A673 (cell line): Measurements from ENCODE around the gene SLCO1B3.
"Not testable (repeated sequence)": the region's sequence is repeated elsewhere in the genome, so short reads cannot be mapped to it uniquely, and the experiment has no call there.

Experiments
- EZH2 ChIP-seq: fragments of 200-600 bp; sonication (generic); IDR thresholded peaks from 2 replicates; pipeline ENCODE4 v1.6.1; 2017; ENCODE audit warnings: borderline replicate concordance, low read depth, mild to moderate bottlenecking, mixed read lengths, antibody characterized with exemption, low read length; ENCODE audit not compliant: poor library complexity, severe bottlenecking
- TF ChIP-seq, protein P1 (sequence below): fragments of 300-800, 200-600 bp; sonication (generic); conservative IDR thresholded peaks from 2 replicates; pipeline ENCODE4 v1.5.1; 2017; ENCODE audit warnings: low read depth, mild to moderate bottlenecking, antibody characterized with exemption, low read length, moderate library complexity, mixed read lengths

DNA sequence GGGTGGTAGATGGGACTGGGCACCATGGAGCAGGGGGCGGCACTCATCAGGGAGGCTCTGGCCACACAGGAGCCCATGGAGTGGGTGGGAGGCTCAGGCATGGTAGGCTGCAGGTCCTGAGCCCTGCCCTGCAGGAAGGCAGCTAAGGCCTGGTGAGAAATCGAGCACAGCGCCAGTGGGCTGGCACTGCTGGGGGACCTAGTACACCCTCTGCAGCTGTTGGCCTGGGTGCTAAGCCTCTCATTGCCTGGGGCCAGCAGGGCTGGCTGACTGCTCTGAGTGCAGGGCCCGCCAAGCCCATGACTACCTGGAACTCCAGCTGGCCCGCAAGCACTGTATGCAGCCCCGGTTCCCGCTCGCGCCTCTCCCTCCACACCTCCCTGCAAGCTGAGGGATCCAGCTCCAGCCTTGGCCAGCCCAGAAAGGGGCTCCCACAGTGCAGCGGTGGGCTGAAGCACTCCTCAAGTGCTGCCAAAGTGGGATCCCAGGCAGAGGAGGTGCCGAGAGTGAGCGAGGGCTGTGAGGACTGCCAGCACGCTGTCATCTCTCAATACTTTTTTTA is 26.6 kb upstream of the SLCO1B3 start:
- TF ChIP-seq, protein P1, sequence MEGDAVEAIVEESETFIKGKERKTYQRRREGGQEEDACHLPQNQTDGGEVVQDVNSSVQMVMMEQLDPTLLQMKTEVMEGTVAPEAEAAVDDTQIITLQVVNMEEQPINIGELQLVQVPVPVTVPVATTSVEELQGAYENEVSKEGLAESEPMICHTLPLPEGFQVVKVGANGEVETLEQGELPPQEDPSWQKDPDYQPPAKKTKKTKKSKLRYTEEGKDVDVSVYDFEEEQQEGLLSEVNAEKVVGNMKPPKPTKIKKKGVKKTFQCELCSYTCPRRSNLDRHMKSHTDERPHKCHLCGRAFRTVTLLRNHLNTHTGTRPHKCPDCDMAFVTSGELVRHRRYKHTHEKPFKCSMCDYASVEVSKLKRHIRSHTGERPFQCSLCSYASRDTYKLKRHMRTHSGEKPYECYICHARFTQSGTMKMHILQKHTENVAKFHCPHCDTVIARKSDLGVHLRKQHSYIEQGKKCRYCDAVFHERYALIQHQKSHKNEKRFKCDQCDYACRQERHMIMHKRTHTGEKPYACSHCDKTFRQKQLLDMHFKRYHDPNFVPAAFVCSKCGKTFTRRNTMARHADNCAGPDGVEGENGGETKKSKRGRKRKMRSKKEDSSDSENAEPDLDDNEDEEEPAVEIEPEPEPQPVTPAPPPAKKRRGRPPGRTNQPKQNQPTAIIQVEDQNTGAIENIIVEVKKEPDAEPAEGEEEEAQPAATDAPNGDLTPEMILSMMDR: not testable (repeated sequence)
- TF ChIP-seq EZH2: not testable (repeated sequence)
